Endothelial cell of umbilical vein (primary cell): ENCODE results near the gene GFI1B.

ENCODE experiments used
- EZH2 ChIP-seq: IDR thresholded peaks from 2 replicates; pipeline ENCODE4 v1.6.1; 2012; ENCODE audit warnings: borderline replicate concordance, low read depth, mild to moderate bottlenecking, moderate library complexity, low read length, inconsistent platforms; ENCODE audit not compliant: severe bottlenecking
- FOS ChIP-seq: IDR thresholded peaks from 2 replicates; pipeline ENCODE4 v1.6.1; 2011; ENCODE audit warnings: mild to moderate bottlenecking, low read length, moderate library complexity, borderline replicate concordance; ENCODE audit not compliant: insufficient read depth
- JUN ChIP-seq: IDR thresholded peaks from 2 replicates; pipeline ENCODE4 v1.6.1; 2011; ENCODE audit warnings: borderline replicate concordance, low read depth; ENCODE audit not compliant: insufficient read length, insufficient read depth
- MYC ChIP-seq: IDR thresholded peaks from one replicate; pipeline ENCODE4 v1.6.1; 2011; ENCODE audit warnings: mild to moderate bottlenecking, low read depth, low read length
- POLR2A ChIP-seq: IDR thresholded peaks from 2 replicates; pipeline ENCODE4 v1.6.1; 2012; ENCODE audit warnings: low read depth, mild to moderate bottlenecking, control low read depth, low read length
- POLR2AphosphoS5 ChIP-seq: IDR thresholded peaks from 2 replicates; pipeline ENCODE4 v1.6.1; 2012; ENCODE audit warnings: low read depth, mild to moderate bottlenecking, control low read depth, low read length, moderate library complexity; ENCODE audit not compliant: insufficient read depth
- TF ChIP-seq, protein P1 (sequence below), 2 donors: IDR thresholded peaks; 1 replicate in 1 of 2; 2 replicates in 1 of 2; pipeline ENCODE4 v1.5.1; 2011; ENCODE audit warnings: low read length in 2 of 2, mild to moderate bottlenecking in 2 of 2, moderate library complexity in 2 of 2, control low read depth in 1 of 2, inconsistent platforms in 1 of 2, low read depth in 1 of 2; ENCODE audit not compliant: insufficient read depth in 1 of 2; ENCODE audit errors: extremely low read depth in 1 of 2
- TF ChIP-seq, protein P2 (sequence below): IDR thresholded peaks from 2 replicates; pipeline ENCODE4 v1.6.1; 2011; ENCODE audit not compliant: insufficient read depth, insufficient read length

DNA sequence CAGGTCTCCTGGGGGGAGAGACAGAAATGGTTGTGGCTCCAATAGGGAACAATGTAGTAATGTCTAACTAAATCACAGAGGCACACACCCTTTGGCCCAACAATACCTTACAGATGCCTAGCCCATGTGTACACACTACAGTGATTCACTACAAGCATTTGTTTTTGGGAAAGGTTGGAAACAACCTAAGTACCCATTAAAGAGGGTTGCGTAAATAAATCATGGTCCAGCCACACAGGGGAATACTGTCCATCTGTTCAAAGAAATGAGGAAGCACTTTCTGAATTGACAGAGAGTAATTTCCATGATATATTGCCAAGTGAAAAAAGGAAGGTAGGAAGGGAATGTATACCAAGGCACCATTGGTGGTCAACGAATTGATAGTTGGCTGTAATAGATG lies 30.3 kb downstream of the GFI1B start:
- TF ChIP-seq, protein P1, sequence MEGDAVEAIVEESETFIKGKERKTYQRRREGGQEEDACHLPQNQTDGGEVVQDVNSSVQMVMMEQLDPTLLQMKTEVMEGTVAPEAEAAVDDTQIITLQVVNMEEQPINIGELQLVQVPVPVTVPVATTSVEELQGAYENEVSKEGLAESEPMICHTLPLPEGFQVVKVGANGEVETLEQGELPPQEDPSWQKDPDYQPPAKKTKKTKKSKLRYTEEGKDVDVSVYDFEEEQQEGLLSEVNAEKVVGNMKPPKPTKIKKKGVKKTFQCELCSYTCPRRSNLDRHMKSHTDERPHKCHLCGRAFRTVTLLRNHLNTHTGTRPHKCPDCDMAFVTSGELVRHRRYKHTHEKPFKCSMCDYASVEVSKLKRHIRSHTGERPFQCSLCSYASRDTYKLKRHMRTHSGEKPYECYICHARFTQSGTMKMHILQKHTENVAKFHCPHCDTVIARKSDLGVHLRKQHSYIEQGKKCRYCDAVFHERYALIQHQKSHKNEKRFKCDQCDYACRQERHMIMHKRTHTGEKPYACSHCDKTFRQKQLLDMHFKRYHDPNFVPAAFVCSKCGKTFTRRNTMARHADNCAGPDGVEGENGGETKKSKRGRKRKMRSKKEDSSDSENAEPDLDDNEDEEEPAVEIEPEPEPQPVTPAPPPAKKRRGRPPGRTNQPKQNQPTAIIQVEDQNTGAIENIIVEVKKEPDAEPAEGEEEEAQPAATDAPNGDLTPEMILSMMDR (IDR thresholded peaks at IDR 0.05; ENCODE audit: extremely low read depth in 1 of 2, insufficient read depth in 1 of 2, low read depth in 1 of 2, low read length in 2 of 2): no peak
- TF ChIP-seq POLR2A: no peak
- TF ChIP-seq, protein P2, sequence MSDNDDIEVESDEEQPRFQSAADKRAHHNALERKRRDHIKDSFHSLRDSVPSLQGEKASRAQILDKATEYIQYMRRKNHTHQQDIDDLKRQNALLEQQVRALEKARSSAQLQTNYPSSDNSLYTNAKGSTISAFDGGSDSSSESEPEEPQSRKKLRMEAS: no peak
- TF ChIP-seq EZH2: no peak
- no peak for TF ChIP-seq POLR2AphosphoS5
- no peak for TF ChIP-seq MYC
- no peak for TF ChIP-seq JUN
- no peak for TF ChIP-seq FOS
